ENCODE measurements around the gene RHBDL1. TPM values are rescaled to one million over a fixed set of nuclear protein-coding genes. Genes with fewer than 3 reads are reported as not detected.

RHBDL1 gene
- total and polyA plus RNA-seq, 2 experiments from 2014 or later = 0.90 to 2.1 TPM

GRCh38 chr16:648071-648780, 27.2 kb upstream of the RHBDL1 start:
- Histone ChIP-seq H3K36me3 (ENCODE audit: low read depth) (no peaks in the 10 kb centered on the region), H2AFZ (peak overlapping the region; percentile 64), H3K9me2 (ENCODE audit: insufficient read depth) (no peaks in the 10 kb centered on the region), H3K4me3 (peak overlapping the region; percentile 86), H3K4me1 (ENCODE audit: insufficient read depth) (no peaks in the 10 kb centered on the region; the same call in 1 of the 2 replicates), H3F3A (ENCODE audit: insufficient read depth) (no peaks in the 10 kb centered on the region), H3K4me2 (ENCODE audit: unreplicated experiment) (peak overlapping the region; percentile 97), H3K27ac (peak overlapping the region; percentile 79), H3K9me3 (ENCODE audit: low read depth) (no peaks in the 10 kb centered on the region), H3K79me2 (ENCODE audit: insufficient read depth) (peaks cover 33% of the 10 kb centered on the region), H4K20me1 (ENCODE audit: insufficient read depth) (no peaks in the 10 kb centered on the region), H3K27me3 (replicated peaks; ENCODE audit: insufficient read depth) (no peaks in the 10 kb centered on the region), H3K9ac (peak overlapping the region; percentile 94)
- 14 to 19% methylated on average over 22 to 24 of the region's 24 CpGs for WGBS, 2 experiments (ENCODE audit: low coverage in 1 of 2, low lambda C conversion rate in 2 of 2, missing lambda C conversion rate in 2 of 2)
- peak; percentile 61 for DNase-seq
- in situ Hi-C loops (cut with MboI) = no loop called here
- no peak for TF ChIP-seq EZH2phosphoT487 (IDR thresholded peaks at IDR 0.05; ENCODE audit: insufficient read depth, low read depth)
- TF ChIP-seq EZH2 (IDR thresholded peaks at IDR 0.05; ENCODE audit: insufficient read depth, poor library complexity, severe bottlenecking) = no peak

GRCh38 chr16:648781-649589, 26.5 kb upstream of the RHBDL1 start, which contains the start of gene WDR90:
Gene WDR90 (plus strand): TSS chr16:649365. CDS start chr16:649417, 52 bp downstream.
- Histone ChIP-seq H3K36me3 (ENCODE audit: low read depth) (no peaks in the 10 kb centered on the region), H3K27ac (peak within 1 kb of the TSS; percentile 79), H3K4me3 (peak within 1 kb of the TSS; percentile 86), H3K9ac (peak within 1 kb of the TSS; percentile 94), H3K9me2 (ENCODE audit: insufficient read depth) (no peaks in the 10 kb centered on the region), H3K4me1 (ENCODE audit: insufficient read depth) (no peaks in the 10 kb centered on the region; the same call in 1 of the 2 replicates), H3K9me3 (ENCODE audit: low read depth) (no peaks in the 10 kb centered on the region), H3K4me2 (ENCODE audit: unreplicated experiment) (peak within 1 kb of the TSS; percentile 97), H2AFZ (peak within 1 kb of the TSS; percentile 64), H3F3A (ENCODE audit: insufficient read depth) (no peaks in the 10 kb centered on the region), H3K27me3 (replicated peaks; ENCODE audit: insufficient read depth) (no peaks in the 10 kb centered on the region), H4K20me1 (ENCODE audit: insufficient read depth) (no peaks in the 10 kb centered on the region), H3K79me2 (ENCODE audit: insufficient read depth) (peaks cover 33% of the 10 kb centered on the region)
- in situ Hi-C loops (cut with MboI) = no loop called here
- TF ChIP-seq EZH2 (IDR thresholded peaks at IDR 0.05; ENCODE audit: insufficient read depth, poor library complexity, severe bottlenecking) (no peak), EZH2phosphoT487 (IDR thresholded peaks at IDR 0.05; ENCODE audit: insufficient read depth, low read depth) (no peak)
- WGBS, 2 experiments (ENCODE audit: low coverage in 1 of 2, low lambda C conversion rate in 2 of 2, missing lambda C conversion rate in 2 of 2) = 1 to 2% methylated on average over 70 to 82 of the region's 91 CpGs
- DNase-seq = peak; percentile 97

- Histone ChIP-seq H3K9me2 (ENCODE audit: insufficient read depth) (no peaks in the 10 kb centered on the region), H3K9ac (peak overlapping the region; percentile 94), H3K4me2 (ENCODE audit: unreplicated experiment) (peak overlapping the region; percentile 97), H3K9me3 (ENCODE audit: low read depth) (no peaks in the 10 kb centered on the region), H3K27ac (peak overlapping the region; percentile 79), H3K4me1 (ENCODE audit: insufficient read depth) (no peaks in the 10 kb centered on the region; the same call in 1 of the 2 replicates), H4K20me1 (ENCODE audit: insufficient read depth) (no peaks in the 10 kb centered on the region), H3K4me3 (peak overlapping the region; percentile 86), H3K79me2 (ENCODE audit: insufficient read depth) (peaks cover 33% of the 10 kb centered on the region), H2AFZ (peak overlapping the region; percentile 64), H3K36me3 (ENCODE audit: low read depth) (no peaks in the 10 kb centered on the region), H3K27me3 (replicated peaks; ENCODE audit: insufficient read depth) (no peaks in the 10 kb centered on the region), H3F3A (ENCODE audit: insufficient read depth) (no peaks in the 10 kb centered on the region)
- TF ChIP-seq EZH2phosphoT487 (IDR thresholded peaks at IDR 0.05; ENCODE audit: insufficient read depth, low read depth) (no peak), EZH2 (IDR thresholded peaks at IDR 0.05; ENCODE audit: insufficient read depth, poor library complexity, severe bottlenecking) (no peak)
- in situ Hi-C loops (cut with MboI) = no loop called here
- WGBS, 2 experiments (ENCODE audit: low coverage in 1 of 2, low lambda C conversion rate in 2 of 2, missing lambda C conversion rate in 2 of 2) = 1 to 2% methylated on average over 16 to 32 of the region's 44 CpGs
- peak; percentile 59 for DNase-seq
Observed at GRCh38 chr16:649631-650030, 25.8 kb upstream of the RHBDL1 start.

GRCh38 chr16:651844-652243, 23.6 kb upstream of the RHBDL1 start:
- 93% methylated on average over 21 to 22 of the region's 22 CpGs for WGBS, 2 experiments (ENCODE audit: low coverage in 1 of 2, low lambda C conversion rate in 2 of 2, missing lambda C conversion rate in 2 of 2)
- H3K4me1 ChIP-seq (ENCODE audit: insufficient read depth) = no peaks in the 10 kb centered on the region; the same call in 1 of the 2 replicates
- no peaks in the 10 kb centered on the region for H3K9me2 ChIP-seq (ENCODE audit: insufficient read depth)
- H3K9me3 ChIP-seq (ENCODE audit: low read depth) = no peaks in the 10 kb centered on the region
- no peak overlapping the region for H3K4me3 ChIP-seq
- in situ Hi-C loops (cut with MboI) = no loop called here
- no peak overlapping the region for H2AFZ ChIP-seq
- no peaks in the 10 kb centered on the region for H3K36me3 ChIP-seq (ENCODE audit: low read depth)
- TF ChIP-seq EZH2 (IDR thresholded peaks at IDR 0.05; ENCODE audit: insufficient read depth, poor library complexity, severe bottlenecking) = no peak
- TF ChIP-seq EZH2phosphoT487 (IDR thresholded peaks at IDR 0.05; ENCODE audit: insufficient read depth, low read depth) = no peak
- no peaks in the 10 kb centered on the region for H3K27me3 ChIP-seq (replicated peaks; ENCODE audit: insufficient read depth)
- no peak overlapping the region for H3K4me2 ChIP-seq (ENCODE audit: unreplicated experiment)
- no peak overlapping the region for H3K9ac ChIP-seq
- no peak for DNase-seq
- H3K27ac ChIP-seq = no peak overlapping the region
- peaks cover 31% of the 10 kb centered on the region for H3K79me2 ChIP-seq (ENCODE audit: insufficient read depth)
- H4K20me1 ChIP-seq (ENCODE audit: insufficient read depth) = no peaks in the 10 kb centered on the region
- no peaks in the 10 kb centered on the region for H3F3A ChIP-seq (ENCODE audit: insufficient read depth)
